Erythroblast (primary cell): ENCODE measurements around the gene LRRTM4.

ENCODE experiments used
- GATA1 ChIP-seq: IDR thresholded peaks from 2 replicates; pipeline ENCODE4 v1.6.1; 2011; ENCODE audit warnings: low read depth, mild to moderate bottlenecking, control low read depth, low read length, moderate library complexity
- POLR2A ChIP-seq: IDR thresholded peaks from 2 replicates; pipeline ENCODE4 v1.6.1; 2011; ENCODE audit warnings: mild to moderate bottlenecking, low read length

DNA sequence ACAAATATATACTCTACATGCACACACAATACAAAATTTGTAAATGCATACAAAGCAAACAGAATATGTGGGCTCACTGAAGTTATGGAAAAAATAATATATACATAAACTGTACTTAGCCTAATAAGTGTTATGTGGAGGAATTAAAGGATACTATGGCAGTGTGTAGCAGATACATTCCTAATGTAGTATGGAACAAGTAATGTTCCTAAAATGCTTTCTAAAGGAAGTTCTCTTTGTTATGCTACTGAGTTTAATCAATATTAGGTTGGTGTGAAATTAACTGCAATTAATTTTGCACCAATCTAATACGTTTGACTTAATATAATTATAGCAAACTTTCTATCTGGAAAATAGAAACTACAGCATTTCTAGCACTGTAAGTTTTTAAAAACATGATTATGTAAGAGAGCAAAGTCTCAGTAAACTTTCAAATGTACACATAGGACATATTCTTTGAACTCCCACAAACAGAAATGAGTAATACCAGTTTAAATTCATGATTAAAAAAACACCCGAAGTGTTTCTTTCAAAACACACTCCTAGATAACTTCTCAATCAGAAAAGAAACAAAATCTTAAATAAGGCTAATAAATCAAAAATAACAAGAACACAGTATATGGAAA, 331.3 kb downstream of the LRRTM4 start:
- TF ChIP-seq POLR2A: no peak
- no peak for TF ChIP-seq GATA1
